Omental fat pad (tissue), 4 donors: ENCODE measurements around the gene GPR21. TPM values are rescaled to one million over a fixed set of nuclear protein-coding genes. Genes with fewer than 3 reads are reported as not detected.

Experiments used
- ATAC-seq: fragments of 150-250 bp; one replicate; pipeline ENCODE4 v1.9.1; 2016; ENCODE audit warnings: mild to moderate bottlenecking, moderate library complexity; ENCODE audit not compliant: low FRiP score
- DNase-seq: peaks from one replicate; pipeline ENCODE4 v3.0.0-alpha.2; 2019; ENCODE audit warnings: low spot score
- total RNA-seq, 4 donors: library from RNA; depleted of rRNA; stranded (reverse); fragments of >200 nt; gene quantifications; one replicate each; pipeline ENCODE4 v1.1.0, GENCODE V29; 2016
- TF ChIP-seq, protein P1 (sequence below), 3 donors: fragments of 450-650 bp; IDR thresholded peaks; one replicate each; pipeline ENCODE4 v1.5.1; 2016 to 2017; ENCODE audit warnings: antibody characterized with exemption in 3 of 3, mild to moderate bottlenecking in 3 of 3, moderate library complexity in 2 of 3

The GPR21 gene
- total RNA-seq, 4 donors from 2014 or later, result 1.7 to 2.3 TPM; not detected in 2

- TF ChIP-seq, protein P1, sequence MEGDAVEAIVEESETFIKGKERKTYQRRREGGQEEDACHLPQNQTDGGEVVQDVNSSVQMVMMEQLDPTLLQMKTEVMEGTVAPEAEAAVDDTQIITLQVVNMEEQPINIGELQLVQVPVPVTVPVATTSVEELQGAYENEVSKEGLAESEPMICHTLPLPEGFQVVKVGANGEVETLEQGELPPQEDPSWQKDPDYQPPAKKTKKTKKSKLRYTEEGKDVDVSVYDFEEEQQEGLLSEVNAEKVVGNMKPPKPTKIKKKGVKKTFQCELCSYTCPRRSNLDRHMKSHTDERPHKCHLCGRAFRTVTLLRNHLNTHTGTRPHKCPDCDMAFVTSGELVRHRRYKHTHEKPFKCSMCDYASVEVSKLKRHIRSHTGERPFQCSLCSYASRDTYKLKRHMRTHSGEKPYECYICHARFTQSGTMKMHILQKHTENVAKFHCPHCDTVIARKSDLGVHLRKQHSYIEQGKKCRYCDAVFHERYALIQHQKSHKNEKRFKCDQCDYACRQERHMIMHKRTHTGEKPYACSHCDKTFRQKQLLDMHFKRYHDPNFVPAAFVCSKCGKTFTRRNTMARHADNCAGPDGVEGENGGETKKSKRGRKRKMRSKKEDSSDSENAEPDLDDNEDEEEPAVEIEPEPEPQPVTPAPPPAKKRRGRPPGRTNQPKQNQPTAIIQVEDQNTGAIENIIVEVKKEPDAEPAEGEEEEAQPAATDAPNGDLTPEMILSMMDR (IDR thresholded peaks at IDR 0.05), result no peak
- DNase-seq, result no peak
- no peak for ATAC-seq
Measured at GRCh38 chr9:123039617-123040219, 6.3 kb downstream of the GPR21 start.

GRCh38 chr9:123040801-123041200 lies 7.3 kb downstream of the GPR21 start:
- TF ChIP-seq, protein P1 (IDR thresholded peaks at IDR 0.05), result no peak
- no peak for ATAC-seq
- DNase-seq, result no peak

DNA sequence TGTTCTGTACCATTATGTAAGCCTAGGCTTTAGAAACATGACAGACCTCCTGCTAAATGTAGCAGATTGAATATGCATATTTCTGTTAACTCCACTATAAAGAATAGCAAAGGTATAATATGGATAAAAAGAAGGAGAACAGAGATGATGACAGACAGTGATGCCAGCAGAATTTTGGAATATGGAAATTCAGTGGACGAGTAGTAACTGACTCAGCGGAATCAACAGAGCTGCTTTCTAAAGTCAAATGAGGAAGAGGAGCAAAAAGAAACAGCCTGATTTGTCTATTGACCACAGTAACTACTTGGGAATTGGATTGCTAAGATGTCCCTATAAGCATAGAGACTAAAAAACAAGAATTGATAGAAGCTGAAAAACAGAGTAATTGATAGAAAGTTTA lies 8.0 kb downstream of the GPR21 start:
- DNase-seq, result no peak
- ATAC-seq, result no peak
- TF ChIP-seq, protein P1 (IDR thresholded peaks at IDR 0.05), result no peak

GRCh38 chr9:123043081-123043939 lies 9.8 kb downstream of the GPR21 start:
- no peak for ATAC-seq
- DNase-seq, result no peak
- TF ChIP-seq, protein P1 (IDR thresholded peaks at IDR 0.05), result no peak

GRCh38 chr9:123044586-123044985 lies 11.1 kb downstream of the GPR21 start:
- ATAC-seq (peak; percentile 61), DNase-seq (no peak)
- TF ChIP-seq, protein P1 (IDR thresholded peaks at IDR 0.05), result no peak

- TF ChIP-seq, protein P1 (IDR thresholded peaks at IDR 0.05), result no peak
- ATAC-seq (no peak), DNase-seq (no peak)
Measured at GRCh38 chr9:123046406-123047195, 13.1 kb downstream of the GPR21 start.
